ENCODE measurements around the gene MDH1B.
"Not testable (repeated sequence)": the region's sequence is repeated elsewhere in the genome, so short reads cannot be mapped to it uniquely, and the experiment has no call there.

MDH1B gene

DNA sequence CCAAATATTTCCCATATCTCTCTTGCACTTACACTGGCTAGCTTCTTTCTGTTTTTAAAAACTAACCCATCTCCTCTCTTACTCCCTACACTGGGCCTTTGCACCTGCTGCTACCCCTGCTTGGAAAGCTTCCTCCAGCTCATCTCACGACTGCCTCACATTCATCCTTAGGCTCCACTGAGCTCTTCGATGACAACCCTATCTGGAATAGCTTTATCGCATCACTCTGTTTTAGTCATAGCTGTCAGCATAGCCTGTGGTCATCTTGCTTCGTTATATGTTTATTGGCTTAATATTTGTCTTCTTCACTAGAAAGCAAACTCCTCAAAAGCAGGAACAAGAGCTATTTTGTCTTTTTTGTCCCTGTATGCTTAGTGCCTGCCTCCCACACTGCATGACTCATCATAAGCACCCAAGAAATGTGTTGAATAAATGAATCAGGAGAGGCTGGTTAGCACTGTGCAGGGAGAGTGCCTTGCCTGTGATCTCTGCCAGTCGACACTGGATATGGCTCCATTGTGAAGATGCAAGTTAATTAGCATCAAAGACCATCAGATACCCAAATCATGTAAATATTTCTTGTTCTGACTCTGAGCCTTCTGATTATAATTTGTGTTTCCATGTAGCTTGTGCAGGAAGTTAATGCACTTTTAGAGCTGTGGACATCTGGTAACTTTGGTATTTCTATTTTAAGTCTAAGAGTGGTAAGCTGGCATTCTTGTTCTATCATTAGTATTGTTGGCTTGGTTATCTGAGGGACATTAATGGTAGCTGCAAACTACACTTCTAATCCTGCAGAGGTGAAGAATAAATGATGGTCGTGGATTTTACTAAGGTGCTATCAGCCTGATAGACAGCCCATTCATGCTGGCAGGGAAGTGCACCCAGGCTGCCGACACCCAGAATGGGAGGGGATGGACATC, 36.6 kb downstream of the MDH1B start:
- Histone ChIP-seq H3K27ac (ENCODE audit: low read depth, low read length) (no peak overlapping the region), H3K9ac (ENCODE audit: low read depth in 1 of 2, low read length in 2 of 2) (no peak overlapping the region), H3K4me1 (ENCODE audit: control insufficient read depth in 1 of 2, insufficient read depth in 2 of 2, low read length in 2 of 2) (no peaks in the 10 kb centered on the region), H3K36me3 (ENCODE audit: control insufficient read depth in 1 of 2, insufficient read depth in 2 of 2, low read length in 2 of 2) (no peaks in the 10 kb centered on the region), H3K27me3 (ENCODE audit: control insufficient read depth in 1 of 2, insufficient read depth in 2 of 2, low read length in 2 of 2) (no peaks in the 10 kb centered on the region), H3K4me3 (ENCODE audit: low read depth in 1 of 2, low read length in 2 of 2) (no peak overlapping the region), H3K9me3 (ENCODE audit: control insufficient read depth in 1 of 2, low read length in 2 of 2) (no peaks in the 10 kb centered on the region)

GRCh38 chr2:206727287-206727686, 37.8 kb downstream of the MDH1B start:
- no peaks in the 10 kb centered on the region for H3K9me3 ChIP-seq (ENCODE audit: control insufficient read depth in 1 of 2, low read length in 2 of 2)
- no peaks in the 10 kb centered on the region for H3K27me3 ChIP-seq (ENCODE audit: control insufficient read depth in 1 of 2, insufficient read depth in 2 of 2, low read length in 2 of 2)
- no peaks in the 10 kb centered on the region for H3K36me3 ChIP-seq (ENCODE audit: control insufficient read depth in 1 of 2, insufficient read depth in 2 of 2, low read length in 2 of 2)
- no peaks in the 10 kb centered on the region for H3K4me1 ChIP-seq (ENCODE audit: control insufficient read depth in 1 of 2, insufficient read depth in 2 of 2, low read length in 2 of 2)
- H3K9ac ChIP-seq (ENCODE audit: low read depth in 1 of 2, low read length in 2 of 2), result no peak overlapping the region
- H3K27ac ChIP-seq (ENCODE audit: low read depth, low read length), result no peak overlapping the region
- H3K4me3 ChIP-seq (ENCODE audit: low read depth in 1 of 2, low read length in 2 of 2), result no peak overlapping the region

DNA sequence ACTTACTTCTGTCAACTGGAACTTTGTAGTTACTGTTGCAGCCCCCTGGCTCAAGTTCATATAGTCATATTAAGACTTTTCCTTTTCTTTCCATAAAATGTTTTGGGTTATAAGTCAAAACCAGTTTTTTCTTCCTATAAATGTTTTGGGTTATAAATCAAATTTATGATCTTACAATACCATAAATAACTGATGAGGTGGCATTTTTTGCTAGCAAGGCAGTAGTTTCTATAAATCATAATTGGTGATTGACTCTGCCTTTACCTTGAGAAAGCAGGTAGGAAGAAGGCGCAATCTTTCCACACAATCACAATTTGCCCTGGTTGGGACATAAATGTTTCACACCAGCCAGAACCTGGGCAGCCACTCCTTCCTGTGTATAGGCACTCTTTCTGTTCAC, 41.8 kb downstream of the MDH1B start:
- no peaks in the 10 kb centered on the region for H3K36me3 ChIP-seq (ENCODE audit: control insufficient read depth in 1 of 2, insufficient read depth in 2 of 2, low read length in 2 of 2)
- H3K9me3 ChIP-seq (ENCODE audit: control insufficient read depth in 1 of 2, low read length in 2 of 2), result no peaks in the 10 kb centered on the region
- H3K27me3 ChIP-seq (ENCODE audit: control insufficient read depth in 1 of 2, insufficient read depth in 2 of 2, low read length in 2 of 2), result no peaks in the 10 kb centered on the region
- no peak overlapping the region for H3K4me3 ChIP-seq (ENCODE audit: low read depth in 1 of 2, low read length in 2 of 2)
- H3K27ac ChIP-seq (ENCODE audit: low read depth, low read length), result no peak overlapping the region
- H3K9ac ChIP-seq (ENCODE audit: low read depth in 1 of 2, low read length in 2 of 2), result no peak overlapping the region
- H3K4me1 ChIP-seq (ENCODE audit: control insufficient read depth in 1 of 2, insufficient read depth in 2 of 2, low read length in 2 of 2), result no peaks in the 10 kb centered on the region

- H3K9me3 ChIP-seq (ENCODE audit: control insufficient read depth in 1 of 2, low read length in 2 of 2), result no peaks in the 10 kb centered on the region
- H3K9ac ChIP-seq (ENCODE audit: low read depth in 1 of 2, low read length in 2 of 2), result no peak overlapping the region
- H3K4me1 ChIP-seq (ENCODE audit: control insufficient read depth in 1 of 2, insufficient read depth in 2 of 2, low read length in 2 of 2), result no peaks in the 10 kb centered on the region
- no peak overlapping the region for H3K27ac ChIP-seq (ENCODE audit: low read depth, low read length)
- no peaks in the 10 kb centered on the region for H3K36me3 ChIP-seq (ENCODE audit: control insufficient read depth in 1 of 2, insufficient read depth in 2 of 2, low read length in 2 of 2)
- H3K4me3 ChIP-seq (ENCODE audit: low read depth in 1 of 2, low read length in 2 of 2), result no peak overlapping the region
- no peaks in the 10 kb centered on the region for H3K27me3 ChIP-seq (ENCODE audit: control insufficient read depth in 1 of 2, insufficient read depth in 2 of 2, low read length in 2 of 2)
These were observed 43.7 kb downstream of the MDH1B start for GRCh38 chr2:206721256-206721920.

GRCh38 chr2:206718296-206718695, 46.8 kb downstream of the MDH1B start, which contains the start of gene DYTN:
DYTN (minus strand) TSS chr2:206718396; CDS start chr2:206718279, 117 bp downstream.
- Histone ChIP-seq H3K9me3 (ENCODE audit: control insufficient read depth in 1 of 2, low read length in 2 of 2) (no peaks in the 10 kb centered on the region), H3K9ac (ENCODE audit: low read depth in 1 of 2, low read length in 2 of 2) (no peak within 1 kb of the TSS), H3K27me3 (ENCODE audit: control insufficient read depth in 1 of 2, insufficient read depth in 2 of 2, low read length in 2 of 2) (no peaks in the 10 kb centered on the region), H3K4me1 (ENCODE audit: control insufficient read depth in 1 of 2, insufficient read depth in 2 of 2, low read length in 2 of 2) (no peaks in the 10 kb centered on the region), H3K36me3 (ENCODE audit: control insufficient read depth in 1 of 2, insufficient read depth in 2 of 2, low read length in 2 of 2) (no peaks in the 10 kb centered on the region), H3K4me3 (ENCODE audit: low read depth in 1 of 2, low read length in 2 of 2) (no peak within 1 kb of the TSS), H3K27ac (ENCODE audit: low read depth, low read length) (no peak within 1 kb of the TSS)

- Histone ChIP-seq H3K36me3 (ENCODE audit: control insufficient read depth in 1 of 2, insufficient read depth in 2 of 2, low read length in 2 of 2) (no peaks in the 10 kb centered on the region), H3K9me3 (ENCODE audit: control insufficient read depth in 1 of 2, low read length in 2 of 2) (no peaks in the 10 kb centered on the region), H3K4me1 (ENCODE audit: control insufficient read depth in 1 of 2, insufficient read depth in 2 of 2, low read length in 2 of 2) (no peaks in the 10 kb centered on the region), H3K9ac (ENCODE audit: low read depth in 1 of 2, low read length in 2 of 2) (no peak overlapping the region), H3K4me3 (ENCODE audit: low read depth in 1 of 2, low read length in 2 of 2) (no peak overlapping the region), H3K27ac (ENCODE audit: low read depth, low read length) (no peak overlapping the region), H3K27me3 (ENCODE audit: control insufficient read depth in 1 of 2, insufficient read depth in 2 of 2, low read length in 2 of 2) (no peaks in the 10 kb centered on the region)
These were observed 48.5 kb downstream of the MDH1B start for GRCh38 chr2:206716623-206717022.

DNA sequence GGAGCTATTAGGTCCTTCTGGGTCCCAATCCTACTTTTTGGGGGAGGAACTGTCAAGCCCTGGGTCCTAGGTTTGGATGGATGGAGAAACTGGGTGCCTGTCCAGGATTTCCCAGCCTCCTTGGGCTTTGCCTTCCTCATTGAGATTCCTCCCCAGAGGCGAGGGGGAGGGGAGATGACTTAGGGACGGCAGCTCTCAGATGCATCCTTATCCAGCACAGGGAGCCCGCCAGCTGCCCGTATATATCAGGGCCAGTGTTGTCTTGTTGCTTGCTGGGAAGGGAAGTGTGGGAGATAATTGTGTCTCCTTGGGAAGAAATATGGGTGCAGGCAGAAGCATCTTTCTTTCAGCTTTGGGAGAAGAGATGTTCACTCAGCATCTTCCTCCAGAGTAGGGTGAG, 49.9 kb downstream of the MDH1B start:
- H3K27me3 ChIP-seq (ENCODE audit: control insufficient read depth in 1 of 2, insufficient read depth in 2 of 2, low read length in 2 of 2); H3K9me3 ChIP-seq (ENCODE audit: control insufficient read depth in 1 of 2, low read length in 2 of 2); H3K4me3 ChIP-seq (ENCODE audit: low read depth in 1 of 2, low read length in 2 of 2); H3K27ac ChIP-seq (ENCODE audit: low read depth, low read length); H3K36me3 ChIP-seq (ENCODE audit: control insufficient read depth in 1 of 2, insufficient read depth in 2 of 2, low read length in 2 of 2); H3K9ac ChIP-seq (ENCODE audit: low read depth in 1 of 2, low read length in 2 of 2); H3K4me1 ChIP-seq (ENCODE audit: control insufficient read depth in 1 of 2, insufficient read depth in 2 of 2, low read length in 2 of 2): not testable (repeated sequence)

DNA sequence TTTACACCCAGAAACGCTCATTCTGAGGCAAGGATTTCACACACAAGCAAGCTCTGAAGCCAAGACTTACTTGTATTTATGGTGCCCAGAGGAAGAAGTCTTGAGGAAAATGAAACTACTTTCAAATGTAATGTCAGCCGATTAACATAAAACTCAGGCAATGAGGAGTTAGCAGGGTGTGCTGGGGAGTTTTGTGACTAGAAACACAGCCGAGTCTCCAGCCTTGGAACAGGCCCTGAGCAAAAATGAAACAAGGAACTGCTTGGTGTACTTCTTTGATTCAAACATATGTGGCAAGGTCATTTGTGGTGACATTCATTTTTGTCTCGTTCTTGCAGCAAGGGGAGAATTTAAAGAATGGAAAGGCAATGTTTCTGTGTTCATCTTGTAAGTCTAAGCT, 51.4 kb downstream of the MDH1B start:
- Histone ChIP-seq H3K4me3 (ENCODE audit: low read depth in 1 of 2, low read length in 2 of 2) (no peak overlapping the region), H3K9ac (ENCODE audit: low read depth in 1 of 2, low read length in 2 of 2) (no peak overlapping the region), H3K9me3 (ENCODE audit: control insufficient read depth in 1 of 2, low read length in 2 of 2) (no peaks in the 10 kb centered on the region), H3K4me1 (ENCODE audit: control insufficient read depth in 1 of 2, insufficient read depth in 2 of 2, low read length in 2 of 2) (no peaks in the 10 kb centered on the region), H3K27ac (ENCODE audit: low read depth, low read length) (no peak overlapping the region), H3K36me3 (ENCODE audit: control insufficient read depth in 1 of 2, insufficient read depth in 2 of 2, low read length in 2 of 2) (no peaks in the 10 kb centered on the region), H3K27me3 (ENCODE audit: control insufficient read depth in 1 of 2, insufficient read depth in 2 of 2, low read length in 2 of 2) (no peaks in the 10 kb centered on the region)

GRCh38 chr2:206708286-206708685, 56.8 kb downstream of the MDH1B start:
- no peak overlapping the region for H3K4me3 ChIP-seq (ENCODE audit: low read depth in 1 of 2, low read length in 2 of 2)
- H3K27ac ChIP-seq (ENCODE audit: low read depth, low read length), result no peak overlapping the region
- H3K4me1 ChIP-seq (ENCODE audit: control insufficient read depth in 1 of 2, insufficient read depth in 2 of 2, low read length in 2 of 2), result no peaks in the 10 kb centered on the region
- H3K9me3 ChIP-seq (ENCODE audit: control insufficient read depth in 1 of 2, low read length in 2 of 2), result no peaks in the 10 kb centered on the region
- no peak overlapping the region for H3K9ac ChIP-seq (ENCODE audit: low read depth in 1 of 2, low read length in 2 of 2)
- H3K27me3 ChIP-seq (ENCODE audit: control insufficient read depth in 1 of 2, insufficient read depth in 2 of 2, low read length in 2 of 2), result no peaks in the 10 kb centered on the region
- H3K36me3 ChIP-seq (ENCODE audit: control insufficient read depth in 1 of 2, insufficient read depth in 2 of 2, low read length in 2 of 2), result no peaks in the 10 kb centered on the region

DNA sequence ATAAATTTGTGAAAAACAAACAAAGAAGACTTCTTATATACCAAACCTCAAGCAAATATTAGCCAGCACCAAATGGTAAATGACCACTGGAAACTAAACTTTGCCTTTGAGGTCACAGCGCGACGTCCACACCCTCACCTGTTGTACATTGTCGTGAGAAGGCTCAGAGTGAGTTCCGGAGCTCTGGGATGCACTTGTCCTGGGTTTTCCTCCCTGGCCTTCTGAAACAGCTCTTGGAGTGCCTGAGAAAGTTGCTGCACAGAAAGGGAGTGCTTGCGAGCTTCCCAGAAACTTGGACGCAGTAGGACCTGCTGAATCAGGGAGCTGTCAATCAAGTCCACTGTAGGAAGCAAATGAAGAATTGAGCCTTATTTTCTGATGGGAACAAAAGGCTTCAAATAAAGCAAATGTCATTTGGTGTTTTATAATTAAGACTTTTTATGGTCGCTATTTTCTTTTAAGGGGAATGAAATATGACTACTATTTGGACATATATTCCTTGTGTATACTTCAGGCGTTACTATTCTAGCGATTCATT, 57.9 kb downstream of the MDH1B start:
- no peaks in the 10 kb centered on the region for H3K9me3 ChIP-seq (ENCODE audit: control insufficient read depth in 1 of 2, low read length in 2 of 2)

More for the DNA sequence above, 57.9 kb downstream of the MDH1B start:
- Histone ChIP-seq H3K4me3 (ENCODE audit: low read depth in 1 of 2, low read length in 2 of 2) (no peak overlapping the region), H3K9ac (ENCODE audit: low read depth in 1 of 2, low read length in 2 of 2) (no peak overlapping the region), H3K4me1 (ENCODE audit: control insufficient read depth in 1 of 2, insufficient read depth in 2 of 2, low read length in 2 of 2) (no peaks in the 10 kb centered on the region), H3K27ac (ENCODE audit: low read depth, low read length) (no peak overlapping the region), H3K27me3 (ENCODE audit: control insufficient read depth in 1 of 2, insufficient read depth in 2 of 2, low read length in 2 of 2) (no peaks in the 10 kb centered on the region), H3K36me3 (ENCODE audit: control insufficient read depth in 1 of 2, insufficient read depth in 2 of 2, low read length in 2 of 2) (no peaks in the 10 kb centered on the region)
